Neural cell (in vitro differentiated cells): Measurements from ENCODE around the gene GZF1. TPM values are rescaled to one million over a fixed set of nuclear protein-coding genes. Genes with fewer than 3 reads are reported as not detected.

ENCODE experiments used
- H2AFZ ChIP-seq: fragments of 200-600, 300-800 bp; sonication (generic), shearing (Covaris generic); 2 replicates; pipeline ENCODE4 v1.6.0; 2014; ENCODE audit warnings: low read depth, mild to moderate bottlenecking, antibody characterized with exemption, low read length, moderate library complexity
- H3F3A ChIP-seq: fragments of 200-600 bp; shearing (Covaris generic); 2 replicates; pipeline ENCODE4 v1.6.1; 2016; ENCODE audit warnings: mild to moderate bottlenecking, moderate library complexity, mixed read lengths, antibody characterized with exemption, low read length; ENCODE audit not compliant: insufficient read depth, poor library complexity, severe bottlenecking
- H3K27ac ChIP-seq: fragments of 200-600, 300-800 bp; sonication (generic), shearing (Covaris generic); 2 replicates; pipeline ENCODE4 v1.5.1; 2014; ENCODE audit warnings: mild to moderate bottlenecking, low read length, moderate library complexity
- H3K27me3 ChIP-seq: fragments of 300-800, 200-600 bp; sonication (generic), shearing (Covaris generic); 2 replicates; pipeline ENCODE4 v1.6.0; 2014; ENCODE audit warnings: mild to moderate bottlenecking, low read depth, low read length, moderate library complexity; ENCODE audit not compliant: insufficient read depth
- H3K36me3 ChIP-seq: fragments of 300-800, 200-600 bp; sonication (generic), shearing (Covaris generic); 2 replicates; pipeline ENCODE4 v1.5.1; 2014; ENCODE audit warnings: mild to moderate bottlenecking, antibody characterized with exemption, low read length, moderate library complexity; ENCODE audit not compliant: insufficient read depth
- H3K4me2 ChIP-seq: fragments of 300-800, 200-600 bp; sonication (generic), shearing (Covaris generic); 2 replicates; pipeline ENCODE4 v1.6.0; 2014; ENCODE audit warnings: mild to moderate bottlenecking, low read length
- H3K4me3 ChIP-seq: fragments of 300-800, 200-600 bp; sonication (generic), shearing (Covaris generic); 2 replicates; pipeline ENCODE4 v1.5.1; 2014; ENCODE audit warnings: mild to moderate bottlenecking, low read length, moderate library complexity
- H3K79me2 ChIP-seq: fragments of 200-600 bp; shearing (Covaris generic); replicated peaks from 2 replicates; pipeline ENCODE4 v1.6.0; 2014; ENCODE audit warnings: mild to moderate bottlenecking, low read length, moderate library complexity; ENCODE audit not compliant: insufficient read depth
- H3K9ac ChIP-seq: fragments of 300-800, 200-600 bp; sonication (generic), shearing (Covaris generic); 2 replicates; pipeline ENCODE4 v1.6.1; 2016; ENCODE audit warnings: mild to moderate bottlenecking, low read length, mixed read lengths
- H3K9me2 ChIP-seq: fragments of 200-600 bp; shearing (Covaris generic); 2 replicates; pipeline ENCODE4 v1.6.1; 2016; ENCODE audit warnings: mild to moderate bottlenecking, low read length, mixed read lengths; ENCODE audit not compliant: insufficient read depth
- H3K9me3 ChIP-seq: fragments of 200-600, 300-800 bp; sonication (generic), shearing (Covaris generic); 2 replicates; pipeline ENCODE4 v1.6.1; 2016; ENCODE audit warnings: mild to moderate bottlenecking, mixed run types, low read length, moderate library complexity, mixed read lengths
- H4K20me1 ChIP-seq: fragments of 200-600 bp; shearing (Covaris generic); 2 replicates; pipeline ENCODE4 v1.6.1; 2016; ENCODE audit warnings: mild to moderate bottlenecking, mixed run types; ENCODE audit not compliant: insufficient read depth
- CTCF ChIP-seq: fragments of 450-650 bp; IDR thresholded peaks from 2 replicates; pipeline ENCODE4 v1.5.1; 2014; ENCODE audit warnings: antibody characterized with exemption, mild to moderate bottlenecking, moderate library complexity; ENCODE audit not compliant: poor library complexity, severe bottlenecking
- EP300 ChIP-seq: fragments of 450-650 bp; conservative IDR thresholded peaks from 2 replicates; pipeline ENCODE4 v1.6.1; 2014; ENCODE audit warnings: antibody characterized with exemption, mild to moderate bottlenecking, moderate library complexity; ENCODE audit not compliant: poor library complexity, severe bottlenecking
- EZH2 ChIP-seq: fragments of 200-600, 300-800 bp; shearing (Covaris generic), sonication (generic); IDR thresholded peaks from 2 replicates; pipeline ENCODE4 v1.6.1; 2014; ENCODE audit warnings: antibody characterized with exemption, low read length, borderline replicate concordance, mild to moderate bottlenecking; ENCODE audit not compliant: insufficient read depth, poor library complexity, severe bottlenecking
- MXI1 ChIP-seq: fragments of 450-650 bp; conservative IDR thresholded peaks from 2 replicates; pipeline ENCODE4 v1.6.1; 2014; ENCODE audit warnings: antibody characterized with exemption, mild to moderate bottlenecking; ENCODE audit not compliant: poor library complexity, severe bottlenecking
- POLR2AphosphoS5 ChIP-seq: IDR thresholded peaks from 2 replicates; pipeline ENCODE4 v1.6.1; 2012
- RAD21 ChIP-seq: fragments of 450-650 bp; conservative IDR thresholded peaks from 2 replicates; pipeline ENCODE4 v1.6.1; 2014; ENCODE audit warnings: antibody characterized with exemption, mild to moderate bottlenecking, moderate library complexity
- REST ChIP-seq: IDR thresholded peaks from 2 replicates; pipeline ENCODE4 v1.6.1; 2012; ENCODE audit warnings: borderline replicate concordance
- SMC3 ChIP-seq: fragments of 450-650 bp; conservative IDR thresholded peaks from 2 replicates; pipeline ENCODE4 v1.6.1; 2014; ENCODE audit warnings: antibody characterized with exemption, mild to moderate bottlenecking, moderate library complexity; ENCODE audit not compliant: poor library complexity
- TAF1 ChIP-seq: IDR thresholded peaks from 2 replicates; pipeline ENCODE4 v1.6.1; 2012; ENCODE audit warnings: low read depth
- polyA plus RNA-seq: library from polyadenylated mRNA; depleted of rRNA; stranded (reverse); fragments of >200 nt; gene quantifications from 2 replicates; pipeline ENCODE4 v1.2.3, GENCODE V29; 2014

Gene GZF1
- polyA plus RNA-seq, 1 donor from 2014 or later: 13.8 TPM

DNA sequence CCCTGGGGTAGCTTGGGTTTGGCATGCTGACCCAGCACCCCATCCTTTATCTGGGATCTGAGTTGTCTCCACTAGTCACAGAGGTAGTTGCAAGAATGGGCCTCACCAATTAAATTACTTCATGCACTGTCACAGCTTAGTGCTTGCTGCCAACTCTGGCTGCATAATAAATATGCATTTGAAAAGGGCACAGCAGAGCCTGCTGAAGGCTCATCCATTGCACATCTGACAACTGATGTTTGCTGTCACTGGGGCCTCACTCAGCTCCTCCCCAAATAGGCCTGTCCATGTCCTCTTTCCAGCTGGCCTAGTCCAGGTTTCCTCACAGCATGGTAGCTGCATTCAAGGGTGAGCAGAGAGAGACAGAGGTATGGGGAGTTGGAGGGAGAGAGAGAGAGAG, 24.7 kb upstream of the GZF1 start:
- TF ChIP-seq EP300 (peak; percentile 48), TAF1 (no peak)
- Histone ChIP-seq H3K27ac (no peak overlapping the region), H3K27me3 (no peaks in the 10 kb centered on the region), H3K9me3 (no peaks in the 10 kb centered on the region), H2AFZ (no peak overlapping the region), H3K4me2 (no peak overlapping the region), H3F3A (no peaks in the 10 kb centered on the region), H3K36me3 (no peaks in the 10 kb centered on the region), H3K9ac (no peak overlapping the region), H3K4me3 (peak overlapping the region; percentile 16), H3K79me2 (no peaks in the 10 kb centered on the region), H3K9me2 (no peaks in the 10 kb centered on the region), H4K20me1 (no peaks in the 10 kb centered on the region)

DNA sequence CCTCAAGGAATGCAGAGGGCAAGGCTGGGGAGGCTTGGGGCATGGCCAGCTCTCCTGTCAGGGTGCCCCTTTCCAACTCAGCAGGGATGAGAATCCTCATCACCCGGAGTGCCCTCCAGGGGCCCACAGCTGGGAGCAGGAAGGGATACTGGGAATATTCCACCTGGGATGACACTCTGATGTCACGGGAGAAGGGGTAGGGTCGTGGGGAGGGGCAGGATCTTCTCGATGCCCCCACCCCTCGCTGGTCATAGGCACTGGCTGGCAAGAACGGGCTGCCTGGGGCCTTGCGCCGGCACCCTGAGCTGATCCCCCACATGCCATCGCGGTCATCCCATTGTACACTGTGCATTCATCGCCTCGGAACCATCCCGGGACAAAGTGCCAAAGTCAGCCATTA, 22.0 kb upstream of the GZF1 start:
- no peaks in the 10 kb centered on the region for H3K27me3 ChIP-seq
- no peak overlapping the region for H3K27ac ChIP-seq
- H3K79me2 ChIP-seq: no peaks in the 10 kb centered on the region
- H3K9me2 ChIP-seq: no peaks in the 10 kb centered on the region
- H3K4me3 ChIP-seq: no peak overlapping the region
- no peaks in the 10 kb centered on the region for H4K20me1 ChIP-seq
- H3K9ac ChIP-seq: no peak overlapping the region
- no peaks in the 10 kb centered on the region for H3K36me3 ChIP-seq
- H3F3A ChIP-seq: no peaks in the 10 kb centered on the region
- TF ChIP-seq EZH2 (no peak), TAF1 (no peak), REST (no peak)
- H2AFZ ChIP-seq: no peak overlapping the region
- H3K4me2 ChIP-seq: no peak overlapping the region
- H3K9me3 ChIP-seq: no peaks in the 10 kb centered on the region

DNA sequence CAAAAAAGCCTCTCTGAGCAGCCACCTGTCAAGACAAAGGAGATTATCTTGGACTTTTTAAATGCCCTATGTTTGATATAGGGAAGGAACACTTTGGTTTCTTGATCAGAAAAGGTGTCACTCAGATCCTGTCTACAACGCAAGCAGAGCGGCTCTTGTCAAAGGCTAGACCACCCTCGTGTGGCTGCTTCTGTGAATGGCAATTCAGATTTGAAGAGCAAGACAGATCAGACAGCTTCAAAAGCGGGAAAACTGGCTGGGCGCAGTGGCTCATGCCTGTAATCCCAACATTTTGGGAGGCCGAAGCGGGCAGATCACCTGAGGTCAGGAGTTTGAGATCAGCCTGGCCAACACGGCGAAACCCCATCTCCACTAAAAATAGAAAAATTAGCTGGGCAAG, 21.5 kb upstream of the GZF1 start:
- TF ChIP-seq RAD21 (peak; percentile 99), CTCF (peak; percentile 94), EZH2 (no peak), EP300 (no peak), SMC3 (peak; percentile 97), MXI1 (no peak), REST (no peak), TAF1 (no peak), POLR2AphosphoS5 (no peak)
- H3K9me2 ChIP-seq: no peaks in the 10 kb centered on the region
- H2AFZ ChIP-seq: no peak overlapping the region
- no peaks in the 10 kb centered on the region for H3K9me3 ChIP-seq
- no peak overlapping the region for H3K9ac ChIP-seq
- H3K4me3 ChIP-seq: no peak overlapping the region
- no peak overlapping the region for H3K27ac ChIP-seq
- H3K79me2 ChIP-seq: no peaks in the 10 kb centered on the region
- H3F3A ChIP-seq: no peaks in the 10 kb centered on the region
- no peaks in the 10 kb centered on the region for H3K36me3 ChIP-seq
- H4K20me1 ChIP-seq: no peaks in the 10 kb centered on the region
- H3K27me3 ChIP-seq: no peaks in the 10 kb centered on the region
- H3K4me2 ChIP-seq: no peak overlapping the region
